HepG2 (cell line): ENCODE data around the gene PHKG1. TPM values are rescaled to one million over a fixed set of nuclear protein-coding genes. Genes with fewer than 3 reads are reported as not detected.
"Not testable (repeated sequence)": the region's sequence is repeated elsewhere in the genome, so short reads cannot be mapped to it uniquely, and the experiment has no call there.

Source experiments
- ATAC-seq: fragments of 200-7000 bp; cut with Tn5 transposase; 3 replicates; pipeline ENCODE4 v1.9.1; 2020; ENCODE audit warnings: mild to moderate bottlenecking, moderate library complexity
- BruUV-seq: library from RNA; stranded (reverse); fragments of 400-500 nt; replicated peaks from 2 replicates; lab custom pipeline; 2021; lab: Mats Ljungman, UMichigan
- CTCF ChIA-PET: fragments of 300-600 bp; formaldehyde crosslinking; extraction: SDS; loops from one replicate; lab custom pipeline; 2021; ENCODE audit warnings: low total read pairs, inconsistent platforms, low intra/inter-chr PET ratio; lab: Yijun Ruan, JAX
- POLR2A ChIA-PET: fragments of 350-600 bp; sonication (Branson Sonifier 250); formaldehyde crosslinking; loops from one replicate; lab custom pipeline; 2020; ENCODE audit warnings: antibody characterized with exemption, inconsistent platforms; lab: Yijun Ruan, JAX
- DNase-seq: peaks from one replicate; pipeline ENCODE4 v3.0.0-alpha.2; 2015; ENCODE audit warnings: low spot score
- FAIRE-seq: peaks from 3 replicates; lab custom pipeline; 2011; peaks lifted over from hg19 to GRCh38; lab: Jason Lieb, UNC
- H2AFZ ChIP-seq: one replicate; pipeline ENCODE4 v1.6.1; 2011; ENCODE audit warnings: low read length, inconsistent platforms
- H3K27ac ChIP-seq: fragments of 300-600 bp; 3 replicates; pipeline ENCODE4 v1.8.0; 2011; ENCODE audit warnings: mixed run types, mild to moderate bottlenecking, mixed read lengths, low read length, inconsistent platforms; ENCODE audit not compliant: insufficient read depth; ENCODE audit errors: extremely low read length
- H3K27me3 ChIP-seq, 2 experiments: fragments of 200-600 bp in 1 of 2; 2 replicates in 1 of 2; 3 replicates in 1 of 2; pipeline versions ENCODE4 v1.6.0 to v1.8.0; 2011; ENCODE audit warnings: low read length in 2 of 2, mild to moderate bottlenecking in 2 of 2, moderate library complexity in 2 of 2, inconsistent platforms in 1 of 2; ENCODE audit not compliant: insufficient read depth in 2 of 2, control insufficient read depth in 1 of 2
- H3K36me3 ChIP-seq, 2 experiments: fragments of 200-600 bp in 1 of 2; replicated peaks in 1 of 2; 2 replicates in 1 of 2; 3 replicates in 1 of 2; pipeline versions ENCODE4 v1.5.1 to v1.8.0; 2011; ENCODE audit warnings: low read length in 2 of 2, inconsistent platforms in 1 of 2; ENCODE audit not compliant: insufficient read depth in 2 of 2, control insufficient read depth in 1 of 2
- H3K4me1 ChIP-seq: 2 replicates; pipeline ENCODE4 v1.5.1; 2012; ENCODE audit warnings: low read length, inconsistent platforms; ENCODE audit not compliant: insufficient read depth
- H3K4me2 ChIP-seq: 2 replicates; pipeline ENCODE4 v1.6.0; 2011; ENCODE audit warnings: low read depth, low read length, inconsistent platforms
- H3K4me3 ChIP-seq, 3 experiments: fragments of 200-600 bp in 1 of 3; sonication (generic), shearing (Covaris generic) in 1 of 3; replicated peaks in 1 of 3; 2 replicates each; pipeline ENCODE4 v1.5.1; 2011 to 2016; ENCODE audit warnings: low read length in 3 of 3, inconsistent platforms in 2 of 3, low read depth in 2 of 3, mild to moderate bottlenecking in 2 of 3, control low read depth in 1 of 3, mixed read lengths in 1 of 3; ENCODE audit not compliant: insufficient read depth in 1 of 3
- H3K79me2 ChIP-seq: one replicate; pipeline ENCODE4 v1.6.1; 2011; ENCODE audit warnings: low read length, inconsistent platforms; ENCODE audit not compliant: insufficient read depth
- H3K9ac ChIP-seq: 2 replicates; pipeline ENCODE4 v1.6.0; 2011; ENCODE audit warnings: mild to moderate bottlenecking, low read depth, low read length, inconsistent platforms; ENCODE audit not compliant: insufficient read depth
- H3K9me3 ChIP-seq: 2 replicates; pipeline ENCODE4 v1.5.1; 2012; ENCODE audit warnings: mild to moderate bottlenecking, low read length
- H4K20me1 ChIP-seq: 2 replicates; pipeline ENCODE4 v1.6.0; 2011; ENCODE audit warnings: inconsistent platforms, mild to moderate bottlenecking, low read length, moderate library complexity; ENCODE audit not compliant: insufficient read depth
- ELF3 ChIP-seq: IDR thresholded peaks from 2 replicates; pipeline ENCODE4 v1.6.1; 2016; ENCODE audit warnings: missing genetic modification reagents, missing compliant biosample characterization
- KDM1A ChIP-seq: IDR thresholded peaks from 2 replicates; pipeline ENCODE4 v1.6.1; 2016; ENCODE audit warnings: missing compliant biosample characterization
- KDM2A ChIP-seq: sonication (generic); formaldehyde crosslinking; IDR thresholded peaks from 2 replicates; pipeline ENCODE4 v1.4.0; 2020; ENCODE audit warnings: low read depth, missing genetic modification reagents, borderline replicate concordance
- MEF2D ChIP-seq: sonication (generic); formaldehyde crosslinking; IDR thresholded peaks from 2 replicates; pipeline ENCODE4 v1.5.1; 2020; ENCODE audit warnings: mild to moderate bottlenecking, missing genetic modification reagents
- MLLT10 ChIP-seq: sonication (generic); formaldehyde crosslinking; IDR thresholded peaks from 2 replicates; pipeline ENCODE4 v1.4.0; 2020; ENCODE audit warnings: missing genetic modification reagents
- PHF20 ChIP-seq: sonication (generic); formaldehyde crosslinking; IDR thresholded peaks from 2 replicates; pipeline ENCODE4 v1.5.0; 2020; ENCODE audit warnings: mild to moderate bottlenecking, missing genetic modification reagents
- PRMT3 ChIP-seq: sonication (generic); formaldehyde crosslinking; IDR thresholded peaks from 2 replicates; pipeline ENCODE4 v1.8.1; 2022; ENCODE audit warnings: low read depth, mild to moderate bottlenecking, moderate library complexity, missing genetic modification reagents, borderline replicate concordance
- ZNF121 ChIP-seq: sonication (generic); formaldehyde crosslinking; IDR thresholded peaks from 2 replicates; pipeline ENCODE4 v1.5.0; 2020; ENCODE audit warnings: mild to moderate bottlenecking, missing genetic modification reagents
- ZNF558 ChIP-seq: sonication (generic); formaldehyde crosslinking; IDR thresholded peaks from 2 replicates; pipeline ENCODE4 v1.9.0; 2022; ENCODE audit warnings: mild to moderate bottlenecking, missing genetic modification reagents, borderline replicate concordance
- ZNF652 ChIP-seq: IDR thresholded peaks from 2 replicates; pipeline ENCODE4 v1.6.1; 2016; ENCODE audit warnings: low read depth, borderline replicate concordance
- WGBS: methylation state at CpG from one replicate; pipeline ENCODE4 v1.1.6; 2017; ENCODE audit warnings: low lambda C conversion rate; 5-methylcytosine and 5-hydroxymethylcytosine counted together
- in situ Hi-C: cut with HindIII; loops from 2 replicates; pipeline ENCODE4 v1.10.0; 2017; ENCODE audit warnings: low pct_unique_long_range_greater_than_20kb; ENCODE audit not compliant: extremely low pct_ligation_motif_present
- intact Hi-C: fragments of 100-400 bp; cut with micrococcal nuclease; formaldehyde crosslinking; loops from one replicate; pipeline ENCODE4 v1.10.0; 2022; ENCODE audit not compliant: unreplicated experiment
- polyA plus RNA-seq, 8 experiments: library from polyadenylated mRNA; depleted of rRNA in 3 of 8; stranded (reverse) in 7 of 8; unstranded in 1 of 8; fragments of >200 nt; fragmentation: Illumina TruSeq in 4 of 8; extraction: Trizol in 4 of 8; gene quantifications; 2 replicates each; pipeline versions ENCODE4 v1.2.1 to v1.2.3, GENCODE V29; 2011 to 2016; ENCODE audit warnings: low read depth in 4 of 8, missing spikeins in 1 of 8, mixed read lengths in 1 of 8; ENCODE audit not compliant: insufficient read depth in 1 of 8
- total RNA-seq, 5 experiments: library from RNA; depleted of rRNA; stranded (reverse); fragments of >200 nt; fragmentation: Illumina TruSeq; extraction: Trizol; gene quantifications; 2 replicates each; pipeline ENCODE4 v1.2.3, GENCODE V29; 2016; ENCODE audit warnings: low read depth in 1 of 5
- TF ChIP-seq, protein P1 (sequence below): sonication (generic); formaldehyde crosslinking; conservative IDR thresholded peaks from 2 replicates; pipeline ENCODE4 v1.4.0; 2020; ENCODE audit warnings: mild to moderate bottlenecking, missing genetic modification reagents, moderate library complexity
- TF ChIP-seq, protein P2 (sequence below): sonication (generic); formaldehyde crosslinking; IDR thresholded peaks from 2 replicates; pipeline ENCODE4 v1.4.0; 2020; ENCODE audit warnings: missing genetic modification reagents

The PHKG1 gene
- total and polyA plus RNA-seq, 2 of the 13 experiments (the other 11 are each of a cell fraction or from before 2014, with no cell fraction given): 0.44 to 0.71 TPM

DNA sequence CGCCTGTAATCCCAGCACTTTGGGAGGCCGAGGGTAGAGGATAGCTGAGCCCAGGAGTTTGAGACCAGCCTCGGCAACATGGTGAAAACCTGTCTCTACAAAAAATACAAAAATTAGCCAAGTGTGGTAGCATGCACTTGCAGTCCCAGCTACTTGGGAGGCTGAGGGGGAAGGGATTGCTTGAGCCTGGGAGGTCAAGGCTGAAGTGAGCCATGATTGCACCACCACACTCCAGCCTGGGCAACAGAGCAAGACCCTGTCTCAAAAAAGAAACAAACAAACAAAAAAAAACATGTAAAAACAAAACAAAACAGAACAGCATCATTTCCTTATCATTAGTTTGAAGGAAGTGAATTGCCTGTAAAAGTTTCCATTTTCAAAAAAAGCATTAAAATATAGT is 19.5 kb upstream of the PHKG1 start:
- H3K27me3 ChIP-seq, intact Hi-C loops, CTCF ChIA-PET, H2AFZ ChIP-seq, POLR2A ChIA-PET, H3K27ac ChIP-seq, DNase-seq, H3K9me3 ChIP-seq, H3K9ac ChIP-seq, in situ Hi-C loops, BruUV-seq, ATAC-seq, H3K36me3 ChIP-seq, H3K79me2 ChIP-seq, H3K4me1 ChIP-seq, FAIRE-seq, H4K20me1 ChIP-seq, H3K4me3 ChIP-seq, H3K4me2 ChIP-seq: not testable (repeated sequence)
- WGBS: 52% methylated on average over 3 of the region's 3 CpGs
- peak; percentile 50; the same call in 1 of the 2 replicates for TF ChIP-seq ZNF121

DNA sequence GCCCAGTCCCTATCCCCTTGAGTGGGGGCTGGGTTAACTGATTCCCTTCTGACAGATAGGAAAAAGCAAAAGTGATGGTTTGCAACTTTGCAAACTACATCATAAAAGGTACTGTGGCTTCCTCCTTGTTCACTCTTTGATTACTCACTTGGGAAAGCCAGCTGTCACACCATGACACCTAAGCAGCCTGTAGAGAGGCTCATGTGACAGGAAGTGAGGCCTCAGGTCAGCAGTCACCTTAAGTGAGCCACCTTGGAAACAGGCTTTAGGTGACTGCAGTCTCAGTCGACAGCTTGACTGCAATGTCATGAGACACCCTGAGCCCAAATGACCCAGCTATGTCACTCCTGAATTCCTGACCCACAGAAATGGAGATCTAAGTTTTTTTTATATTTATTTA is 17.9 kb upstream of the PHKG1 start:
- Histone ChIP-seq H3K79me2 (peaks cover 7% of the 10 kb centered on the region), H3K4me3 (no peak overlapping the region), H3K4me2 (no peak overlapping the region), H4K20me1 (no peaks in the 10 kb centered on the region), H3K4me1 (no peaks in the 10 kb centered on the region), H2AFZ (no peak overlapping the region), H3K9ac (no peak overlapping the region), H3K9me3 (peaks cover 6% of the 10 kb centered on the region; the same call in 1 of the 2 replicates), H3K27me3 (no peaks in the 10 kb centered on the region; a peak in 1 of 5 replicates), H3K27ac (no peak overlapping the region), H3K36me3 (no peaks in the 10 kb centered on the region)
- intact Hi-C loops: no loop called here
- BruUV-seq: no TSS peak
- TF ChIP-seq, protein P1, sequence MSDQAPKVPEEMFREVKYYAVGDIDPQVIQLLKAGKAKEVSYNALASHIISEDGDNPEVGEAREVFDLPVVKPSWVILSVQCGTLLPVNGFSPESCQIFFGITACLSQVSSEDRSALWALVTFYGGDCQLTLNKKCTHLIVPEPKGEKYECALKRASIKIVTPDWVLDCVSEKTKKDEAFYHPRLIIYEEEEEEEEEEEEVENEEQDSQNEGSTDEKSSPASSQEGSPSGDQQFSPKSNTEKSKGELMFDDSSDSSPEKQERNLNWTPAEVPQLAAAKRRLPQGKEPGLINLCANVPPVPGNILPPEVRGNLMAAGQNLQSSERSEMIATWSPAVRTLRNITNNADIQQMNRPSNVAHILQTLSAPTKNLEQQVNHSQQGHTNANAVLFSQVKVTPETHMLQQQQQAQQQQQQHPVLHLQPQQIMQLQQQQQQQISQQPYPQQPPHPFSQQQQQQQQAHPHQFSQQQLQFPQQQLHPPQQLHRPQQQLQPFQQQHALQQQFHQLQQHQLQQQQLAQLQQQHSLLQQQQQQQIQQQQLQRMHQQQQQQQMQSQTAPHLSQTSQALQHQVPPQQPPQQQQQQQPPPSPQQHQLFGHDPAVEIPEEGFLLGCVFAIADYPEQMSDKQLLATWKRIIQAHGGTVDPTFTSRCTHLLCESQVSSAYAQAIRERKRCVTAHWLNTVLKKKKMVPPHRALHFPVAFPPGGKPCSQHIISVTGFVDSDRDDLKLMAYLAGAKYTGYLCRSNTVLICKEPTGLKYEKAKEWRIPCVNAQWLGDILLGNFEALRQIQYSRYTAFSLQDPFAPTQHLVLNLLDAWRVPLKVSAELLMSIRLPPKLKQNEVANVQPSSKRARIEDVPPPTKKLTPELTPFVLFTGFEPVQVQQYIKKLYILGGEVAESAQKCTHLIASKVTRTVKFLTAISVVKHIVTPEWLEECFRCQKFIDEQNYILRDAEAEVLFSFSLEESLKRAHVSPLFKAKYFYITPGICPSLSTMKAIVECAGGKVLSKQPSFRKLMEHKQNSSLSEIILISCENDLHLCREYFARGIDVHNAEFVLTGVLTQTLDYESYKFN (CRISPR knock-in tag): no peak
- TF ChIP-seq, protein P2, sequence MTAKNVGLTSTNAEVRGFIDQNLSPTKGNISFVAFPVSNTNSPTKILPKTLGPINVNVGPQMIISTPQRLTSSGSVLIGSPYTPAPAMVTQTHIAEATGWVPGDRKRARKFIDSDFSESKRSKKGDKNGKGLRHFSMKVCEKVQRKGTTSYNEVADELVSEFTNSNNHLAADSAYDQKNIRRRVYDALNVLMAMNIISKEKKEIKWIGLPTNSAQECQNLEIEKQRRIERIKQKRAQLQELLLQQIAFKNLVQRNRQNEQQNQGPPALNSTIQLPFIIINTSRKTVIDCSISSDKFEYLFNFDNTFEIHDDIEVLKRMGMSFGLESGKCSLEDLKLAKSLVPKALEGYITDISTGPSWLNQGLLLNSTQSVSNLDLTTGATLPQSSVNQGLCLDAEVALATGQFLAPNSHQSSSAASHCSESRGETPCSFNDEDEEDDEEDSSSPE (CRISPR knock-in tag): no peak
- TF ChIP-seq KDM1A (CRISPR knock-in tag): no peak
- TF ChIP-seq ELF3 (CRISPR knock-in tag): no peak
- TF ChIP-seq ZNF652 (CRISPR knock-in tag): no peak
- no peak for TF ChIP-seq MEF2D (CRISPR knock-in tag)
- no peak for TF ChIP-seq PRMT3
- no peak for TF ChIP-seq MLLT10 (CRISPR knock-in tag)
- no peak for TF ChIP-seq KDM2A (CRISPR knock-in tag)
- TF ChIP-seq ZNF558 (CRISPR knock-in tag): no peak
- TF ChIP-seq PHF20: no peak
- no peak for FAIRE-seq
- in situ Hi-C loops: no loop called here
- POLR2A ChIA-PET: no interaction called here
- ATAC-seq: no peak
- WGBS: 100% methylated on average over 1 of the region's 1 CpG
- DNase-seq: no peak
- CTCF ChIA-PET: no interaction called here
